Measurements from ENCODE around the gene REXO1. TPM values are rescaled to one million over a fixed set of nuclear protein-coding genes. Genes with fewer than 3 reads are reported as not detected.

Gene REXO1
- total and polyA plus RNA-seq, 2 experiments from 2014 or later, result 20.2 to 90.1 TPM

GRCh38 chr19:1844513-1845124 is 3.7 kb downstream of the REXO1 start (continued):
- no peak for TF ChIP-seq CTCF (conservative IDR thresholded peaks at IDR 0.05; ENCODE audit: low read depth in 2 of 2)
- TF ChIP-seq EZH2 (IDR thresholded peaks at IDR 0.05; ENCODE audit: low read depth, unreplicated experiment), result no peak
- TF ChIP-seq CREB1 (CRISPR knock-in tag; IDR thresholded peaks at IDR 0.05; ENCODE audit: low read depth), result no peak

GRCh38 chr19:1843646-1844394 is 4.5 kb downstream of the REXO1 start:
- H3K9me2 ChIP-seq (ENCODE audit: insufficient read depth), result no peaks in the 10 kb centered on the region
- peaks cover 7% of the 10 kb centered on the region; the same call in 1 of the 2 replicates for H3F3A ChIP-seq (replicated peaks; ENCODE audit: low read depth)
- no peak overlapping the region for H2AFZ ChIP-seq
- peak; percentile 73 for DNase-seq (ENCODE audit: low spot score)
- H3K27ac ChIP-seq (ENCODE audit: low read depth), result no peak overlapping the region
- Mint-ChIP-seq H3K27ac (0 out of 2 replicates have a peak overlapping the region, but pooled peaks have one; percentile 27), H3K4me3 (no peak overlapping the region), H3K27me3 (ENCODE audit: insufficient read depth, low read depth, poor library complexity) (peaks cover 16% of the 10 kb centered on the region), H3K9me3 (0 out of 3 replicates have a peak, but pooled peaks cover 1% of the 10 kb centered on the region), H3K4me1 (peaks cover 25% of the 10 kb centered on the region), H3K36me3 (ENCODE audit: low read depth) (no peaks in the 10 kb centered on the region; the same call in 2 of the 3 replicates)
- peaks cover 88% of the 10 kb centered on the region for H3K79me2 ChIP-seq (replicated peaks; ENCODE audit: insufficient read depth)
- peak; percentile 30 for ATAC-seq
- H3K4me1 ChIP-seq (ENCODE audit: insufficient read depth), result peaks cover 3% of the 10 kb centered on the region; the same call in 1 of the 2 replicates
- no peaks in the 10 kb centered on the region for H3K36me3 ChIP-seq (ENCODE audit: insufficient read depth)
- TF ChIP-seq EZH2 (IDR thresholded peaks at IDR 0.05; ENCODE audit: low read depth, unreplicated experiment) (no peak), EZH2phosphoT487 (IDR thresholded peaks at IDR 0.05; ENCODE audit: unreplicated experiment) (no peak), CTCF (conservative IDR thresholded peaks at IDR 0.05; ENCODE audit: low read depth in 2 of 2) (peak; percentile 47 to 60), STAT1 (IDR thresholded peaks at IDR 0.05; ENCODE audit: unreplicated experiment) (no peak), ZNF114 (CRISPR knock-in tag; IDR thresholded peaks at IDR 0.05) (no peak), CREB1 (CRISPR knock-in tag; IDR thresholded peaks at IDR 0.05; ENCODE audit: low read depth) (no peak)
- no peak overlapping the region for H3K4me3 ChIP-seq
- H3K4me2 ChIP-seq, result no peak overlapping the region
- H4K20me1 ChIP-seq (replicated peaks; ENCODE audit: insufficient read depth), result peaks cover 29% of the 10 kb centered on the region
- H3K27me3 ChIP-seq (ENCODE audit: insufficient read depth), result no peaks in the 10 kb centered on the region

- no peaks in the 10 kb centered on the region; the same call in 2 of the 3 replicates for H3K36me3 Mint-ChIP-seq (ENCODE audit: low read depth)
- H3K27ac Mint-ChIP-seq, result no peak overlapping the region
- ATAC-seq, result no peak
- H3K27ac ChIP-seq (ENCODE audit: low read depth), result no peak overlapping the region
- no peak overlapping the region for H3K4me3 Mint-ChIP-seq
- peaks cover 25% of the 10 kb centered on the region for H3K4me1 Mint-ChIP-seq
- peaks cover 95% of the 10 kb centered on the region for H3K79me2 ChIP-seq (replicated peaks; ENCODE audit: insufficient read depth)
- no peak for TF ChIP-seq REST (IDR thresholded peaks at IDR 0.05; ENCODE audit: unreplicated experiment)
- no peak for TF ChIP-seq POLR2AphosphoS5 (IDR thresholded peaks at IDR 0.05; ENCODE audit: low read depth)
- TF ChIP-seq STAT1 (IDR thresholded peaks at IDR 0.05; ENCODE audit: unreplicated experiment), result no peak
- TF ChIP-seq CTCF (conservative IDR thresholded peaks at IDR 0.05; ENCODE audit: low read depth in 2 of 2), result no peak
- no peak for TF ChIP-seq EZH2 (IDR thresholded peaks at IDR 0.05; ENCODE audit: low read depth, unreplicated experiment)
- no peaks in the 10 kb centered on the region for H3K36me3 ChIP-seq (ENCODE audit: insufficient read depth)
- no peak overlapping the region for H2AFZ ChIP-seq
- H3F3A ChIP-seq (replicated peaks; ENCODE audit: low read depth), result peaks cover 7% of the 10 kb centered on the region
- no peak overlapping the region for H3K4me2 ChIP-seq
- no peak for DNase-seq (ENCODE audit: low spot score)
- H3K27me3 ChIP-seq (ENCODE audit: insufficient read depth), result no peaks in the 10 kb centered on the region
- H3K4me1 ChIP-seq (ENCODE audit: insufficient read depth), result peaks cover 3% of the 10 kb centered on the region; the same call in 1 of the 2 replicates
- no peaks in the 10 kb centered on the region for H3K9me3 Mint-ChIP-seq
- H3K9me2 ChIP-seq (ENCODE audit: insufficient read depth), result no peaks in the 10 kb centered on the region
- peaks cover 29% of the 10 kb centered on the region for H4K20me1 ChIP-seq (replicated peaks; ENCODE audit: insufficient read depth)
- peaks cover 13% of the 10 kb centered on the region for H3K27me3 Mint-ChIP-seq (ENCODE audit: insufficient read depth, low read depth, poor library complexity)
- no peak overlapping the region for H3K4me3 ChIP-seq
These were observed 5.2 kb downstream of the REXO1 start for GRCh38 chr19:1843116-1843515.
